SK-N-SH (cell line): Measurements from ENCODE around the gene AGPAT3.

Experiments used
- CTCF ChIP-seq: fragments of 200-600 bp; sonication (generic); IDR thresholded peaks from 2 replicates; pipeline ENCODE4 v1.6.1; 2017; ENCODE audit warnings: antibody characterized with exemption, mild to moderate bottlenecking, moderate library complexity
- REST ChIP-seq: IDR thresholded peaks from 2 replicates; pipeline ENCODE4 v1.6.1; 2012; ENCODE audit warnings: mild to moderate bottlenecking, low read depth, low read length, moderate library complexity

GRCh38 chr21:44005071-44005470 is 140.0 kb downstream of the AGPAT3 start:
- TF ChIP-seq REST (no peak), CTCF (no peak)
